ENCODE measurements around the gene NDUFA13.
A peak's percentile ranks its signal among the peaks of the same experiment; 100 is the strongest.

NDUFA13 gene

DNA sequence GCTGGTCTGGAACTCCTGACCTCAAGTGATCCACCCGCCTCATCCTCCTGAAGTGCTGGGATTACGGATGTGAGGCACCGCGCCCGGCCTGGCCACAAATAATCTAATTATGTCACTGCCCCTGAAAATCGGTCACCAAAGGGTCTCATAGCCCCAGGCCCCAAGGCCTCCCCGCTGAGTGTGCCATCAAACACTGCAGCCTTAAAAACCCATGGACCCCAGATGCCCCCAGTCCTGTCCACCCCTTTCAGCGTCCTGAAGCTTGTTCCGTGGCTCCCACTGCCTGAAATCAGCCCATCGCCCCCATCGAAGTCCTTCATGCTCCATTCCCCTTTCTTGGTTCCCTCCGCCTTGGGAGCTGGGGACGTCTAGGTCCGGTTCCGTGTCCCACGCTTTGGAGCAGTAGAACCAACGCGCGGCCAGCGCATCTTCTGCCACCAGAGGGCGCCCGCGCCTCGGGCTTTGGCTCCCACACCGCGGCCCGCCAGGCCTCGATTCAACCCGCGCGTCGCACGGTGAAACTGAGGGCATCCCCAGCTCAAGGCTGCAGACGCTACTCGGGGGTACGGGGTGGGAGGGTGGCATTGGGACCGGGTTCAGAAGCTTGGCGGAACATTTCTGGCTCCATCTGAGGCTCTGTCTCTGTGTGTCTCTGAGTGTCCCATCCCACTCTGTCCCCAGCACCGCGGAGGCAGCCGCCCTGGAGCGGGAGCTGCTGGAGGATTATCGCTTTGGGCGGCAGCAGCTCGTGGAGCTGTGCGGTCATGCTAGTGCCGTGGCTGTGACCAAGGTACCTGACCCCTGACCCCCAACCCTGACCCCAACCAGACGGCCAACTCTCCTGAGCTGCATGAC lies 16.2 kb downstream of the NDUFA13 start:
- peak; percentile 70 to 91 (median 81) for DNase-seq (ENCODE audit: low read depth in 4 of 4, low spot score in 1 of 4)

DNA sequence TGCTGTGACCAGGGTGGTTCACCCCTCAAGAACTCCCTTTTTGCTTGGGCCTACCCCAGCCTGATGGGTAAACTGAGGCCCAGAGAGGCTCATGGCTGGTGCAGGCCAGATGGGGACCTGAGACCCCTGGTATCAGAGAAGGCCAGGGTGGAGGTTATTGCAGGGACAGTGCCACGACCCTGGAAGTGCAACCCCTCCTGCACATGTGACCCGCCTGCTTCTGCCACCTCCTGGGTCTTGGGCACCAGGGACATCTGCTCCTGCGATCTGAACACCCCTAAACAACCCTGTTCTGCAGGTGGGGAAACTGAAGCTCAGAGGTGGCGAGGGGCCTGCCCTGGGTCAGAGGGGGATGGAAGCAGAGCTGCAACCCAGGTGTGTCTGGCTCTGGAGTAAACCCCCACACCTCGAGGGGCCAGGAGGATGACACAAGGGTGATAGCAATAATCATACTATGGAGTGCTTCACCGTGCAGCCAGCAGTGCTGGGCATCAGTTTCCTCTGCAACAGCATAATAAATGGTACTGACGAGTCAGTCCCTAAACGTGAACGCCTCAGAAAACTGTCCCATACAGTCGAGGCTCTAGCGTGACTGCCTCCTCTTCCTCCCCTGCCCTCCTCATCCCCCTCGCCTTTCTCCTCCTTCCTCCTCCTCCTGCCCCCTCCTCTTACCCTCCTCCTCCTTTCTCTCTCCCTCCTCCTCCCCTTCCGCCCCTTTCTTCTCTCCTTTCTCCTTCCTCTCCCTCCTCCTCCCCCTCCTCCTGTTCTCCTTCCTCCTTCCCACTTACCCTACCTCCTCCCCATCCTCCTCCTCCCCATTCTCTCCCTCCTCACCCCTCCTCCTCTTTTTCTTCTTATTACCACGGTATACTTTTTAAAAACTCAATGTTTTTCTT lies 17.0 kb downstream of the NDUFA13 start:
- no peak for DNase-seq (ENCODE audit: low read depth in 4 of 4, low spot score in 1 of 4)

DNA sequence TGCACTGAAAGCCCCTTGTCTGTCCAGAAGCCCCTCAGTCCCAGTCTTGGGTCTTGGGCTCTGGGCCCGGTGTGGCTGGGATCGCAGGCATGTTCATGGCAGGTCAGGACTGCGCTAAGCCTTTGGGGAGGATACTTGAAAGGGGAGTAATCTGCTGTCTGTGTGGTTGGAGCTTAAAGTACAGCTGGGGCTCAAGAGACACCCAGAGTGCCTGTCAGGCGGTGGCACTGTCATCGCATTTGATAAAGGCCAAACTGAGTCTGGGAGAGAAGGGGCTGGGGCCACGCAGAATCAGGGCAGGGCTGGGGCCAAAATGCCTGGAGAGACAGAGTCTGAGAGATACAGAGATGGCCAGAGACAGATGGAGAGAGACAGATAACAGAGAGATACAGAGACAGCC lies 17.8 kb downstream of the NDUFA13 start:
- DNase-seq (ENCODE audit: low read depth in 4 of 4, low spot score in 1 of 4): no peak

DNA sequence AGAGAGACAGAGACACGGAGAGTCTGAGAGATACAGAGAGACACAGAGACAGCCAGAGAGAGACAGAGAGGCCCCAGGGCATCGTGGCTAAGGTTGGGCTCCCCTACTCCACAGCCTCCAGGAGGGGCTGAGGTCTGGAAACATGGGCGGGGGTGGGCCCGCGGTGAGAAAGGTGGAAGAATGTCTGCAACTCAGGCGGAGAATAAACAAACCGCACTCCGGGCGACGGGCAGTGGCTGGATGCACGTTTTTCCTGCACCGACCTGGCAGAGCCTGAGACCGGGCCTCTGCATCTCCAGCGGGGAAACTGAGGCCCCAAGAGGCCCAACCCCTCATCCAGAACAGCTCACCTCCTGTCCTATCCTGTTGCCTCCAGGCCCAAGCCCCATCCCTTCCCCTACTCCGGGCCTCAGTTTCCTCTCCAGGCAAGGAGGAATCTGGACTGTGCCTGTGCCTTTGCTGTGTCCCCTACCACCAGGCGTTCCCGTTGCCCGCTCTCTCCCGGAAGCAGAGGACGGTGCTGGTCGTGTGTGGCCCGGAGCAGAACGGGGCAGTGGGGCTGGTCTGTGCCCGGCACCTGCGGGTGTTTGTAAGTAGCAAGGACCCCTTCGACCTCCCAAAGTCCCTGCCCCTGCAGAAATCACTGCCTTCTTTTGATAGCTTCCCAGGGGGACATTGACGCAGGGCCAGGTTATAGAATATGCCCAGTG lies 18.7 kb downstream of the NDUFA13 start:
- DNase-seq (ENCODE audit: low read depth in 4 of 4, low spot score in 1 of 4): no peak

DNA sequence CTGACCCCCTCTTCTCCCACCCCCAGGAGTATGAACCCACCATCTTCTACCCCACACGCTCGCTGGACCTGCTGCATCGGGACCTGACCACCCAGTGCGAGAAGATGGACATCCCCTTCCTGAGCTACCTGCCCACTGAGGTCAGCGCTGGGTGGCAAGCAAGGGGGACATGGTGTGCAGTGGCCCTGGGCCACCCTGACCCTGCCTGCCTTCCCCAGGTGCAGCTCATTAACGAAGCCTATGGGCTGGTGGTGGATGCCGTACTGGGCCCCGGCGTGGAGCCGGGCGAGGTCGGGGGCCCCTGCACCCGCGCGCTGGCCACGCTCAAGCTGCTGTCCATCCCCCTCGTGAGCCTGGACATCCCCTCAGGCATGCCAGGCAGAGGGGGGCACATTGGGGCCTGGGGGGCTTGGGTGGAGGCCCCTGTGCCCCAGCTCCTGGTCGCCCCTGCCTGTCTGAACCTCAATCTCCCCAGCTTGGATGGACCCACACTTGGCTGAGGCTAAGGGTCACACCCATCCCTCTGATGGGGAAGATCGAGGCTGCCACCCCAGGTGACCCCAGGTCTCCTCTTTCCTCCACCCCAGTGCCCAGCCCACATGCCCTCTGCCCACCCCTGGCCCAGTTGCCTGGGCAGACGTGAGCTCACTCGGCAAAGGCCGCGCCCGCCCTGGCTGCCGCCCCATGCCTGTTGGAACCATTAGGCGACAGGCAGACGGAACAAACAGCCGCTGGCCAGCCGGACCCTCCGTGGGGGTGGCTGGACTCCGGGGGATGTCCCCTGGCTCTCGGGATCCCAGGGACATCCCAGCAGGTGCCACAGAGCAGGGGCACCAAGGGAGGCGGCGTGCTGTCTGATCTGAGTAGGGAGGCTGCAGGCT lies 19.5 kb downstream of the NDUFA13 start:
- no peak for DNase-seq (ENCODE audit: low read depth in 4 of 4, low spot score in 1 of 4)

DNA sequence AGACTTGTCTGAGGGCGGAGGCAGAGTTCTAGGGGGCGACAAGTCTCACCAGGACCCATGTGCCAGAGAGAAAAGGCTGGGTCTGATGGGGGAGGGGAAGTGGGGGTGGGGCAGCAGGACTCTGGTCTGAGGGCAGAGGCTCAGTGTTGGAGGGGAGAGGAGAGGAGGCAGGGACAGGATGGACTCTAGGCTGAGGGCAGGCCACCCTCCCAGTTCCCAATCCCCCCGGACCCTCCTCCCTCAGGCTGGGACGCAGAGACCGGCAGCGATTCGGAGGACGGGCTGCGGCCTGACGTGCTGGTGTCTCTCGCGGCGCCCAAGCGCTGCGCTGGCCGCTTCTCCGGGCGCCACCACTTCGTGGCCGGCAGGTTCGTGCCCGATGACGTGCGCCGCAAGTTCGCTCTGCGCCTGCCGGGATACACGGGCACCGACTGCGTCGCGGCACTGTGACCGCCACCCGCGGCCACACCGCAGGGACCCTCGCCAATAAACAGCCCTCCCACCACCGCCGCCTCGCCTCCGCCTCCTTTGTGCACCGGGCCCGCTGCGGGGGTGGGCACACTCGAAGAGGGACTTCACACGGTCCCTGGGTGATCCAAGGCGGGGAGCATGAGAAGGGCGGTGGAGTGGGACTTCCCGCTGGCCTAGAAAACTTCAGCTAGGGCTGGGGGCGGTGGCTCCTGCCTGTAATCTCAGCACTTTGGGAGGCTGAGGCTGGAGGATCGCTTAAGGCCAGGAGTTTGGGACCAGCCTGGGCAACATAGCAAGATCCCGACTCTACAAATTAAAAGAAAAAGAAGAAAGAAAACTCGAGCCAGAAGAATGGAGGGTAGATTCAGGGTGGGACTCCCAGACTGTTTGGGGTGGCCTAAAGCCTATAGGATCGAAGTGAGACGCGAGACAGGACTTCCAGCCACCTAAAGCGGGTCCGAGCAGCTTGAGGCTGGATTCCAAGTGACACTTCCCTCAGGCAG lies 21.3 kb downstream of the NDUFA13 start:
- no peak for DNase-seq (ENCODE audit: low read depth in 4 of 4, low spot score in 1 of 4)

DNA sequence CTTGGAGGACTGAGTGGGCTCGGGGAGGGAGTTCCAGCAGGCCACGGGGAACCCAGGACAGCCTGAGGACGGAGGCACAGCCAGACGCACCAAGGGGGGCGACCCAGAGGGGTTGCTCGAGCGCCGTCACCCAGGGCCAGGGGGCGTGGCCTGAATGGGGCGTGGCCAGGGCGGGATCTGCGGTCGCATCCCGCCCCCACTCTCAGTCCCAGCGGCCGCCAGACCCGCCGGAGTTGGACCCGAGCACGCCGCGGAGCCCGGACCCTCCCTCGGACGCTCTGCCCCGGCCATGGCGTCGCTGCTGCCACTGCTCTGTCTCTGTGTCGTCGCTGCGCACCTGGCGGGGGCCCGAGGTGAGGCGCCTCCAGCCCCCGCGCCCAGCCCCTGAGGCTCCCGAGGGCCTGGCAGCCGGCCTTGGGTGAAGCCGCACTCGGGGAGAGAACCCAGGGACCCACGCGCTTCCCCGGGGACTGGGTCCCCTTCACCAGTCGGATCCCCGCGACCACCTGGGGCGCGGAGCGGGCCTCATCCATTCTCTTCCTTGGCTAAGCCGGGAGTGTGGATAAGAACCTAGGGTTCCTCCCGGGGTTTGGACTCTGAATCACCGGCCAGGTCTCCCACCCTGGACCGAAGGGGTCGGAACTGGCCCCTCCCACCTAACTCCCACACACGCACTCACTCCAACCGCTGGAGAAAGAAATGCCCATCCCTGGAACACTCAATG lies 22.2 kb downstream of the NDUFA13 start, which contains the start of gene CILP2:
Gene CILP2 (plus strand): TSS at position 205 of the 724 bp plus-strand sequence. CDS start 85 bp downstream, at position 290.
- no peak for DNase-seq (ENCODE audit: low read depth in 4 of 4, low spot score in 1 of 4)

DNA sequence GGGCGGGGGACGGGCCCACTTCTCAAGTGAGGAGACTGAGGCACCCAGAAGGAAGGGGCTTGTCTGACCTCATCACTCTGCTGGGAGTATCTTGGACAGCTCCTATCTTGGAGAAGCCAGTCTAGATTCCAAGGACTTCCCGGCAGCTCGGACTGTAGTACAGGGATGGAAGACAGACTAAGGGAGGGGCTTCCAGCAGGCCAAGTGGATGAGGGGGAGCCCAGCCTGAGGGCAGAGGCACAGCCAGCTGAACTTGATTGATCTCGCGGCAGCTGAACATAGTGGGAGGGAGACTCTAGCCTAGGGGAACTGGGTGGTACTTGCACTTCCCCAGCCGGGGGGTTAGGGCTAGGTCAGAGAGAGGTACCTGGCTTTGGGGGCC lies 22.8 kb downstream of the NDUFA13 start:
- no peak for DNase-seq (ENCODE audit: low read depth in 4 of 4, low spot score in 1 of 4)

DNA sequence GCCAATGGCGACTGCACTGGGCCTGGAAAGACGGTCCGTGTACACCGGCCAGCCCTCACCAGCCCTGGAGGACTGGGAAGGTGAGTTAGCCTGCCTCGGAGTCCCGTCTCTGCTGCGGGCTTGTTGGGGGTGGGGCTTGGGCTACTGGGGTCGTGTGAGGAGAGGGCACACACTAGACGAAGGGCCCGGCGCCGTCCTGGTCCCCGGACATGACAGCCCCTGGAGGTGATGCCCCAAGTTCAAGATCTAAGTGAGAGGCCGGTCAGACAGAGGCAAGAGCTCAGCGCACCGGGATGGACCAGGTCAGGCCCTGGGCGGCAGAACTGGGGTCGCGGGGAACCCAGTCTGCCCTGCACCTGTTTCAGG lies 23.7 kb downstream of the NDUFA13 start:
- DNase-seq (ENCODE audit: low read depth in 4 of 4, low spot score in 1 of 4): no peak

DNA sequence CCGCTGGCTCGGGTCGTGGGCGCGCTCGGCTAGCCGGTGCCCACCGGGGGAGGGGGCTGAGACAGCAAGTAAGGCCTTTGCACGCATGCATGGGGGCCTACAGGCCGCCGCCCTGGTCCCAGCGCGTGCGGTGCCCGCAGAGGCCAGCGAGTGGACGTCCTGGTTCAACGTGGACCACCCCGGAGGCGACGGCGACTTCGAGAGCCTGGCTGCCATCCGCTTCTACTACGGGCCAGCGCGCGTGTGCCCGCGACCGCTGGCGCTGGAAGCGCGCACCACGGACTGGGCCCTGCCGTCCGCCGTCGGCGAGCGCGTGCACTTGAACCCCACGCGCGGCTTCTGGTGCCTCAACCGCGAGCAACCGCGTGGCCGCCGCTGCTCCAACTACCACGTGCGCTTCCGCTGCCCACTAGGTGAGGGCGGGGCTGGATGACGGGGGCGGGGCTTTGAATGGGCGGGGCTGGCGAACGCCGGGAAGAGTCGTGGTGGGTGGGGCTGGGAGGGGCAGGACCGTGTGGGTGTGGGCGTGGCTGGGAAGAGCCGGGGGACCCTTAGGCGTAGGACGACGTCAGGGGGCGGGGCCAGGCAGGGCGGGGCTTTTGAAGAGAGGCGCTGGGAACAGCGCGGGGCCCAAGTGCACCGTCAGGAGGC lies 24.2 kb downstream of the NDUFA13 start:
- DNase-seq (ENCODE audit: low read depth in 4 of 4, low spot score in 1 of 4): peak in 3 of 4 experiments; percentile 40 to 74 (median 51)

DNA sequence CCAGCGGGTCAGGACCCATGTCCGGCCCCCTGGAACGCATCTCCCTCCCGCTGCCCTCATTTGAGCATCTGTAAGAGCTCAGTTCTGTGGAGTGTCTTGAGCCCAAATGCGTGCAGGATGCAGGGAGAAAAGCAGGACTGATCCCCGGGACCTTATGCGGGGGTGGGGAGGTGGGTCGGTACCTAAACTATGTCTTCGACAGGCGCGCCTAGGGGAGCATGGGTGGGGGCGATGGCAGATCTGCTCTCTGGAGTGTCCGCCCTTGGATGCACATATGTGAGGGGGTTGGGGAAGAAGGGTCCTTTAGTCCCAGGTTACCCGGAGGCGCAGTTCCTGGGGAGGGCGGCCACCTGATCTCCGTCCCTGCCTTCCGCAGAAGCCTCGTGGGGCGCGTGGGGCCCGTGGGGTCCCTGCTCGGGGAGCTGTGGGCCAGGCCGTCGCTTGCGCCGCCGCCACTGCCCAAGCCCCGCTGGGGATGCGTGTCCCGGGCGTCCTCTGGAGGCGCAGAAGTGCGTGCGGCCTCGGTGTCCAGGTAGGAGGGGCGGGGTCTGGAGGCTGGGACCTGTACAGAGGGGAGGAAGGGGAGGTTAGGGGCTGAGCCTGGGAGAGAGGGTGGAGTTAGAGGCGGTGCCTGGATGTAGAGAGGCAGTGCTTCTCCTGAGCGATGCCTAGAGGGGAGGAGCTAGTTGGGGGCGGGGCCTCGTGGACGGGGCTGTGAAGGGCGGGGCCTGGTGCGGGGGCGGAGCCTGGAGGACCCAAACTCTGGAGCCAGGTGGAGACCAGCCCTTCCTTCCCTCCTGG lies 24.9 kb downstream of the NDUFA13 start:
- peak; percentile 52 to 74 (median 66) for DNase-seq (ENCODE audit: low read depth in 4 of 4, low spot score in 1 of 4)

DNA sequence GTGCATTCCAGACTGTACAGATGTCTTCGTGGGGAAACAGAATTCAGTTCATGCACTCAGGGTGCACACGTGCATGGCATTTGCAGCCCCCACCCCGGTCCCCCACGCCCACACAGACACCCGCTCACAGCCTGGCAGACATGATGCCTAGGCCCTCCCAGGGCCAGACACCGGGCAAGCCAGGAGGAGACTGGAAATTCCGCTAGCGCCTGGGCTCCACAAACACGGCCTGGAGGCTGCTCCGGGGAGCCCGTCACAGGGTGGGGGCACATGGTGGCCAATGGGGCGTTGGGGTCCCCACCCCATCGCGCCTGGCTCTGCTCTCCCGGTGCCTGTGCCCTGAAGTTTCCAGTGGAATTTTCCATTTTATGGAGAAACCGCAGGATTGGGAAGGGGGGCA lies 25.6 kb downstream of the NDUFA13 start:
- no peak for DNase-seq (ENCODE audit: low read depth in 4 of 4, low spot score in 1 of 4)

DNA sequence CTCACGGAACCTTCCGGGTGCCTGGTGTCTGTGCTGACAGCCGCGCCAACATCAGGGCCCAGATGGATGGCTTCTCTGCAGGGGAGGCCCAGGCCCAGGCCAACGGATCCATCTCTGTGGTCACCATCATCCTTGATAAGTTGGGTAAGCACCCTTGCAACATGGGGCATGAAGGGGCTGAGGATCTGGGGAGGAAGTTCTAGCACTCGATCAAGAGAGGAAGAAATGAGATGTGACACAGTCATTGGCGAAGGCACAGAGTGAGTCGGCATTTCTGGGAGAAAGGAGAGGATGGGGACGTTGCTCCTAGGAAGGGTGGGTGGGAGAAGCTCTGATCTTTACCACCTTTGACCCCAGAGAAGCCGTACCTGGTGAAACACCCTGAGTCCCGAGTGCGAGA lies 26.5 kb downstream of the NDUFA13 start:
- no peak for DNase-seq (ENCODE audit: low read depth in 4 of 4, low spot score in 1 of 4)

DNA sequence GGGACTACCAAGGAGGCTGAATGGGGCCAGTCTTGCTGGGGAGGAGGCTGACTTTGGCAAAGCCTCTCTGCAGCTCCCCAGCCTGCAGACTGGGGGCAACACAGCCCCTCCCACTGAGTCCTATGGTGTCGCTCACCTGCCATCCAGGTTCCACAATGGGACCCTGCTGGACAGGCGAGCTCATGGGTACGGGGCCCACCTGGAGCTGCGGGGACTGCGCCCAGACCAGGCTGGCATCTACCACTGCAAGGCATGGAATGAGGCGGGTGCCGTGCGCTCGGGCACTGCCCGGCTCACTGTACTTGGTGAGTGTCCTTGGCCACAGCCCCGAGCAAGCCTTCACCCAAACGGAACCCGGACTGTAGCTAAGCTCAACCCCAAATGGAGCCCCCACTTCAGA lies 27.1 kb downstream of the NDUFA13 start:
- no peak for DNase-seq (ENCODE audit: low read depth in 4 of 4, low spot score in 1 of 4)

DNA sequence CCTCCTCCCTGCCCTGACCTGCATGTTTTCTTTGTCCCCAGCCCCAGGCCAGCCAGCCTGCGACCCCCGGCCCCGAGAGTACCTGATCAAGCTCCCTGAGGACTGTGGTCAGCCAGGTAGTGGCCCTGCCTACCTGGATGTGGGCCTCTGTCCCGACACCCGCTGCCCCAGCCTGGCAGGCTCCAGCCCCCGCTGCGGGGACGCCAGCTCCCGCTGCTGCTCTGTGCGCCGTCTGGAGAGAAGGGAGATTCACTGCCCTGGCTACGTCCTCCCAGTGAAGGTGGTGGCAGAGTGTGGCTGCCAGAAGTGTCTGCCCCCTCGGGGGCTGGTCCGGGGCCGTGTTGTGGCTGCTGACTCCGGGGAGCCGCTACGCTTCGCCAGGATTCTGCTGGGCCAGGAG lies 27.6 kb downstream of the NDUFA13 start:
- DNase-seq (ENCODE audit: low read depth in 4 of 4, low spot score in 1 of 4): no peak

DNA sequence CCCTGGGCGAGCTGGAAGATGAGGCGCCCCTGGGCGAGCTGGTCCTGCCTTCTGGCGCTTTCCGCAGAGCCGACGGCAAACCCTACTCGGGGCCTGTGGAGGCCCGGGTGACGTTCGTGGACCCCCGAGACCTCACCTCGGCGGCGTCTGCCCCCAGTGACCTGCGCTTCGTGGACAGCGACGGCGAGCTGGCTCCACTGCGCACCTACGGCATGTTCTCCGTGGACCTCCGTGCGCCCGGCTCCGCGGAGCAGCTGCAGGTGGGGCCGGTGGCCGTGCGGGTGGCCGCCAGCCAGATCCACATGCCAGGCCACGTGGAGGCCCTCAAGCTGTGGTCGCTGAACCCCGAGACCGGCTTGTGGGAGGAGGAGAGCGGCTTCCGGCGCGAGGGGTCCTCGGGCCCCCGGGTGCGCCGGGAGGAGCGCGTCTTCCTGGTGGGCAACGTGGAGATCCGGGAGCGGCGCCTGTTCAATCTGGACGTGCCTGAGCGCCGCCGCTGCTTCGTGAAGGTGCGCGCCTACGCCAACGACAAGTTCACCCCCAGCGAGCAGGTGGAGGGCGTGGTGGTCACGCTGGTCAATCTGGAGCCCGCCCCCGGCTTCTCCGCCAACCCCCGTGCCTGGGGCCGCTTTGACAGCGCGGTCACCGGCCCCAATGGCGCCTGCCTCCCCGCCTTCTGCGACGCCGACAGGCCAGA lies 28.4 kb downstream of the NDUFA13 start:
- DNase-seq (ENCODE audit: low read depth in 4 of 4, low spot score in 1 of 4): no peak

Measured in stimulated activated CD4-positive, alpha-beta T cell treated with anti-CD3 and anti-CD28 coated beads, Interleukin-1b, Interleukin-23, amount 100 ng/mL, for 24 hours (primary cell).